Omental fat pad (tissue), 4 donors: ENCODE measurements around the gene NTN3. TPM values are rescaled to one million over a fixed set of nuclear protein-coding genes. Genes with fewer than 3 reads are reported as not detected.
A peak's percentile ranks its signal among the peaks of the same experiment; 100 is the strongest.

Experiments
- ATAC-seq: fragments of 150-250 bp; one replicate; pipeline ENCODE4 v1.9.1; 2016; ENCODE audit warnings: mild to moderate bottlenecking, moderate library complexity; ENCODE audit not compliant: low FRiP score
- DNase-seq: peaks from one replicate; pipeline ENCODE4 v3.0.0-alpha.2; 2019; ENCODE audit warnings: low spot score
- CTCF ChIP-seq, 3 donors: fragments of 450-650 bp; IDR thresholded peaks; one replicate each; pipeline ENCODE4 v1.5.1; 2016 to 2017; ENCODE audit warnings: antibody characterized with exemption in 3 of 3, mild to moderate bottlenecking in 3 of 3, moderate library complexity in 2 of 3
- total RNA-seq, 4 donors: library from RNA; depleted of rRNA; stranded (reverse); fragments of >200 nt; gene quantifications; one replicate each; pipeline ENCODE4 v1.1.0, GENCODE V29; 2016

The NTN3 gene
- total RNA-seq, 4 donors from 2014 or later: 0.28 to 0.44 TPM; not detected in 2

- ATAC-seq: no peak
- DNase-seq: no peak
- no peak for TF ChIP-seq CTCF (IDR thresholded peaks at IDR 0.05)
These were observed 10.6 kb downstream of the NTN3 start for GRCh38 chr16:2481676-2482075.

- no peak for DNase-seq
- ATAC-seq: no peak
- TF ChIP-seq CTCF (IDR thresholded peaks at IDR 0.05): no peak
These were observed 11.2 kb downstream of the NTN3 start for GRCh38 chr16:2482249-2482648.

- no peak for TF ChIP-seq CTCF (IDR thresholded peaks at IDR 0.05)
- no peak for DNase-seq
- peak; percentile 34 for ATAC-seq
These were observed 11.8 kb downstream of the NTN3 start for GRCh38 chr16:2482708-2483534.

GRCh38 chr16:2483939-2484897 lies 13.1 kb downstream of the NTN3 start:
- TF ChIP-seq CTCF (IDR thresholded peaks at IDR 0.05): no peak
- ATAC-seq (no peak), DNase-seq (no peak)

GRCh38 chr16:2484898-2485508 lies 13.9 kb downstream of the NTN3 start:
- DNase-seq (no peak), ATAC-seq (no peak)
- no peak for TF ChIP-seq CTCF (IDR thresholded peaks at IDR 0.05)

- TF ChIP-seq CTCF (IDR thresholded peaks at IDR 0.05): no peak
- ATAC-seq (no peak), DNase-seq (no peak)
These were observed 14.9 kb downstream of the NTN3 start for GRCh38 chr16:2485811-2486507.
